T-helper 2 cell treated with Interferon-gamma antibody and Interleukin-4, amounts not matched to agents 5 μg/mL and 100 μg/mL, for 36 hours (primary cell): ENCODE data around the gene PARD6G.

Experiments
- DNase-seq: peaks from one replicate; pipeline ENCODE4 v3.0.0; 2021; ENCODE audit warnings: low spot score
- H3K27ac Mint-ChIP-seq: one replicate; pipeline ENCODE4 v1.8.0; 2021; ENCODE audit warnings: mild to moderate bottlenecking, mixed read lengths
- H3K27me3 Mint-ChIP-seq: one replicate; pipeline ENCODE4 v1.8.0; 2021; ENCODE audit warnings: low read depth, mixed read lengths
- H3K36me3 Mint-ChIP-seq: one replicate; pipeline ENCODE4 v1.8.0; 2021; ENCODE audit warnings: low read depth, mixed read lengths
- H3K4me1 Mint-ChIP-seq: one replicate; pipeline ENCODE4 v1.8.0; 2021; ENCODE audit warnings: low read depth, mixed read lengths
- H3K4me3 Mint-ChIP-seq: one replicate; pipeline ENCODE4 v1.8.0; 2022; ENCODE audit warnings: mild to moderate bottlenecking, moderate library complexity, mixed read lengths
- H3K9me3 Mint-ChIP-seq: one replicate; pipeline ENCODE4 v1.8.0; 2021; ENCODE audit warnings: mixed read lengths

Gene PARD6G

DNA sequence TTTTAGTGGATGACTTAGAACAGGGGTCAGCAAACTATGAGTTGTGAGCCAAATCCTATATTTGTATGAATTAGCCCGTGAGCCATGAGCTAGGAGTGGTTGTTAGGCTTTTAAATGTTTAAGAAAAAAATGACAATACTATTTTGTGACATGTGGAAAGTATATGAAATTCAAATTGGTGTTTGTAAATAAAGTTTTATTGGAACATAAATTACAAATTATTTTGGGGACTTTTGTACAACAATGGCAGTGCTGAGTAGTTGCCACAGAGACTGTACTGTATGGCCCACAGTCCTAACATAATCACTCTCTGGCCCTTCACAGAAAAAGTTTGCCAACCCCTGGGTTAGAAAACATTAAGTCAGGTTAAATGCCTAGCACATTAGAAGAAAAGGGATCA is 112.2 kb downstream of the PARD6G start:
- H3K27ac Mint-ChIP-seq: no peak overlapping the region
- H3K9me3 Mint-ChIP-seq: no peaks in the 10 kb centered on the region
- DNase-seq: no peak
- no peaks in the 10 kb centered on the region for H3K27me3 Mint-ChIP-seq
- peaks cover 25% of the 10 kb centered on the region for H3K4me1 Mint-ChIP-seq
- H3K36me3 Mint-ChIP-seq: peaks cover 41% of the 10 kb centered on the region
- no peak overlapping the region for H3K4me3 Mint-ChIP-seq

DNA sequence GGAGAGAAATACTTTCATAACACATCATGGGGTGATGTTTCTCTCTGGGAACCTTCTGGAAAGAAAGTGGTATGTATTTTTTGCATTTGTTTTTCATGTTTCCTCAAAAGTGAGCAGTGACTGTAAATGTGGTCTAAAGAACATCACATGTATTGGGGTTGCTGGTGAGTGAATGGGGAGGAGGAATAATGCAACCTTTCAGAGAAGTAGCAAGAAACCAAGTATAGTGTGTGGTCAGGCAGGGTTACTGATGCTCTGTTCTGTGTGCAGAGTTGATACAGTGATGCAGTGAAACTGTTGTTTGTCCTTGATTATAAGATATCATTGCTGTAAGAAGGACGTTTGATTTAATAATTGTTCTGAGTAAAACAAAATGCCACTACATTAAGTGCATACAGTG is 114.2 kb downstream of the PARD6G start:
- no peaks in the 10 kb centered on the region for H3K9me3 Mint-ChIP-seq
- peaks cover 30% of the 10 kb centered on the region for H3K4me1 Mint-ChIP-seq
- H3K27me3 Mint-ChIP-seq: no peaks in the 10 kb centered on the region
- DNase-seq: no peak
- no peak overlapping the region for H3K4me3 Mint-ChIP-seq
- peaks cover 42% of the 10 kb centered on the region for H3K36me3 Mint-ChIP-seq
- H3K27ac Mint-ChIP-seq: peak overlapping the region; percentile 75

DNA sequence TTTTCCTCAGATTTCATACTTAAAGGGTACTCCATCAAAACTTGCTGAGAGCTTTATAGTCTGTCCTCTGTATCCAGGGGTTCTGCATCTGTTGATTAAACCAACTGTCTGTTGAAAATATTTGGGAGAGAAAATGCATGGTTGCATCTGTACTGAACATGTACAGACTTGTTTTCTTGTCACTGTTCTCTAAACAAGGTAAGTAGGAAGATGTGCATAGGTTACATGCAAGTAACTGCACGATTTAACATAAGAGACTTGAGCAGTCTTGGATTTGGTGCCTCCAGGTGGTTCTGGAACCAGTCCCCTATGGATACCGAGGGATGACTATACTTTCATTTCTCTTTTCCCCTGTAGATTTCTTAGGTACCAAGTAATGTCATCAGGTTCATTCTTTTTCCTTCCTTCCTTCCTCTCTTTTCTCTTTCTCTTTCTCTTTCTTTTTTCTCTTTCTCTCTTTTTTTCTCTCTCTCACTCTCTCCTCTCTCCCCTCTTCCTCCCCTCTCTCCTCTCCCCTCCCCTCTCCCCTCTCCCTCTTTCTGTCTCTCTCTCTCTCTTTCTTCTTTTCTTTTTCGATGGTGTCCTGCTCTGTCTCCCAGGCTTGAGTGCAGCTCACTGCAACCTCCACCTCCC is 115.0 kb downstream of the PARD6G start:
- no peaks in the 10 kb centered on the region for H3K27me3 Mint-ChIP-seq
- H3K27ac Mint-ChIP-seq: peak overlapping the region; percentile 55
- H3K4me3 Mint-ChIP-seq: no peak overlapping the region
- H3K4me1 Mint-ChIP-seq: peaks cover 32% of the 10 kb centered on the region
- no peak for DNase-seq
- H3K9me3 Mint-ChIP-seq: no peaks in the 10 kb centered on the region
- peaks cover 40% of the 10 kb centered on the region for H3K36me3 Mint-ChIP-seq

DNA sequence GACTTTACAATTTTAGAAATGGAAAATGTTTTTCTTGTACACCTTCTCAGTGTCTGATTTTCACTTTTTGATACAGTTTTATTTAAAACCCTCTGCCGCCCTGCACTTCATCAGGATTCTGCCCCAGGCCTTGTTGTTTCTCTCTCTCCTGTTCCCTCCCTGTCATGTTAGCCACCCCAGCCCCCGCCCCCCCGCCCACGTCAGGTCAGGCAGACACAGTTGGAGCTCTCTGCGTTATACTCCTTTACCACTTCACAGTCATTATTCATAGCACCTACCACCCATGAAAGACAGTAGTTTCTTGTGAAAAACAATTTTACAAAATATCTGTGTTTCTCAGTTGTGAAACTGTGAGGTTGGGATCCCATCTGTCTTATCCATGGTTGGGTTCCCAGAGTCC is 116.8 kb downstream of the PARD6G start:
- Mint-ChIP-seq H3K27ac (peak overlapping the region; percentile 36), H3K9me3 (no peaks in the 10 kb centered on the region), H3K27me3 (no peaks in the 10 kb centered on the region)

DNA sequence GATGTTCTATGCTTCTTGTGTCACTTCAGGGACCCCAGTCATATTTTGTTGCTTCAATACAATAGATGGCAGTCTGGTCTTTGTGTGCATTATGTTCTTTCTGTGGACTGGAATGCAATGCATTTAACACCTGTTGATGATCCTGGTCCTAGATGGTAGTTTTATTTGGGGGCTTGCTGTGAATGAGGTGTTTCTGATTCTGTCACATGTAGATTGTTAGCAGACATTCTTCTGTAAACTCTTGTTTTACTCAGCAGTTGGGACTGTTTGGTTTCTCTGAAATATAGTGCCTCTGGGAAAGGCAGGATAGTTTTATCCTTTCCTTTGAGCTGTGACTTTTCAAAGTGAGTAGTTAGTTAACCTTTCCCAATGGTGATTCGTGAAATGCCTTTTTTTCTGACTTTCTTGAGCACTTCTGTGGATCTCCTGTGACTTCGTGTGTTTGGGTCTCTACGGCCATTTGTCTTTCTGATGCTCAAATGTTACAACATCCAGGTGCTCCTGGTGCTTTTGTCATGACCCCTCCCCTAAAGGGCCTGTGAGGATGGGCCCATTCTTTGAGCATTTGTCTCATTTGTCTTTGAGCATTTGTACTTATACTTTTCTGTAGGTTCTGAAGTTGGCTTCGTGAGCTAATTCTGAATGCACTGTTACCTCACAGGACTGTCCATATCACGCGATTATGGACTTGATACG is 117.5 kb downstream of the PARD6G start:
- Mint-ChIP-seq H3K4me3 (no peak overlapping the region), H3K4me1 (peaks cover 42% of the 10 kb centered on the region), H3K27ac (no peak overlapping the region), H3K9me3 (no peaks in the 10 kb centered on the region), H3K27me3 (no peaks in the 10 kb centered on the region), H3K36me3 (peaks cover 36% of the 10 kb centered on the region)
- DNase-seq: no peak

More for the DNA sequence above, 116.8 kb downstream of the PARD6G start:
- Mint-ChIP-seq H3K4me3 (no peak overlapping the region), H3K36me3 (peaks cover 37% of the 10 kb centered on the region), H3K4me1 (peaks cover 42% of the 10 kb centered on the region)
- DNase-seq: no peak

DNA sequence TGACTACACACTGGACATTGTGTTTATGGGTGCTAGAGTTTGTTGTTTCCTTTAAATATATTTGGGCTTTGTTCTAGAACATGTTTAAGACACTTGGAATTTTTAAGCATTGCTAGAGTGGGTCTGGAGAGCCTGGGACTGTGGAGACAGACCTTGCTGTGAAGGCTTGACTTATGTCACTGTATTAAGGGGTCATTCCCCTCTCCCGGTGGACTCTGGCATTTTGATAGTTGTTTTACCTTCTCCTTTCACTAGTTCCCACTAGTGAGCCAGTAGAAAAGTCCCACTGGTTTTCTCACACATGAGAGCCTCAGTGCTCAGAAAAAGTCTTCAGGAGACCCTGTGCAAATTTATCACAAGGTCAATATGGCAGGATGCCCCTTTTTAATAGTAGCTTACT is 119.7 kb downstream of the PARD6G start:
- Mint-ChIP-seq H3K27ac (no peak overlapping the region), H3K36me3 (peaks cover 41% of the 10 kb centered on the region), H3K4me1 (peaks cover 38% of the 10 kb centered on the region), H3K9me3 (no peaks in the 10 kb centered on the region), H3K4me3 (no peak overlapping the region), H3K27me3 (no peaks in the 10 kb centered on the region)
- DNase-seq: no peak

DNA sequence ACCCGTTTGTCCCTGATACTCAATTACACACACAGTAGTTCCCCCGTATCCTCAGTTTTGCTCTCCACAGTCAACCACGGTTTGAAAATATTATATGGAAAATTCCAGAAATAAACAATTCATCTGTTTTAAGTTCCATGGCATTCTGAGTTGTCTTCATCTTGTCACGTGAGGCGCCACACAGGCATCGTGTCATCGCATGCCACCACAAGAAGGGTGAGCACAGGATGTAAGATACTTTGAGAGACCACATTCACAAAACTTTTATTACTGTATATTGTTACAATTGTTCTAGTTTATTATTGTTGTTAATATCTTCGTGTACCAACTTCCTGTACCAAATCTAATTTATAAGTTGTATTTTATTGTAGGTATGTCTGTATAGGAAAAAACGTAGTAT is 120.5 kb downstream of the PARD6G start:
- peaks cover 46% of the 10 kb centered on the region for H3K36me3 Mint-ChIP-seq
- peaks cover 32% of the 10 kb centered on the region for H3K4me1 Mint-ChIP-seq
- no peak for DNase-seq
- no peaks in the 10 kb centered on the region for H3K9me3 Mint-ChIP-seq
- no peaks in the 10 kb centered on the region for H3K27me3 Mint-ChIP-seq
- no peak overlapping the region for H3K4me3 Mint-ChIP-seq
- H3K27ac Mint-ChIP-seq: no peak overlapping the region

DNA sequence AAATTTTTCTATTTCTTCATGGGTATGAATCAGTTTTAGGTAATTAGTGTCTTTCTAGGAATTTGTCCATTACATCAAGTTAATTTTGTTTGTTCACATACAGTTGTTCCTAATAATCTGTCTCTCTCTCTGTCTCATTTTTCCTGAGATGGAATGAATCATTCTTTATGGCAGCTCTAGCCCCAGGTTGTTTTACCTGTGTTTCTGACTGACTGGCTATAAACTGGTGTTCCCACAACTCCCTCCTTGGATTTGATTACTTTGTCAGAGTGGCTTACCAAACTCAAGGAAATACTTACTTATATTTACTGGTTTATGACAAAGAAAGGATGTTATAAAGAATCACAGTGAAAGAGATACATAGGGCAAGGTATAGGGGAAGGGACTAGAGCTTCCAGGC is 123.2 kb downstream of the PARD6G start:
- H3K36me3 Mint-ChIP-seq: peaks cover 55% of the 10 kb centered on the region
- H3K4me1 Mint-ChIP-seq: peaks cover 17% of the 10 kb centered on the region

DNA sequence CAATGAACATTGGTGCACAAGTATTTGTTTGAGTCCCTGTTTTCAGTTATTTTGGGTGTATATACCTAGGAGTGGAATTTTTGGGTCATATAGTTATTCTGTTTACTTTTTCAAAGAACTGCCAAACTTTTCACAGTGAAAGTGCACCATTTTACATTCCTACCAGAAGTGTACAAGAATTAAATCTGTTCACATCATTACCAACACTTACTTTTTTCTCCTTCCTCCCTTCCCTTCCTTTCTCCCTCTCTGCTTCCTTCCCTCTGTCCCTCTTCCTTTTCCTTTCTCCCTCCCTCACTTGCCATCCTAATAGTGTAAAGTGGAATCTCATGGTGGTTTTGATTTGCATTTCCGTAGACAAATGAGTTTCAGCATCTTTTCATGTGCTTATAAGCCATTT is 126.4 kb downstream of the PARD6G start:
- DNase-seq: no peak
- no peaks in the 10 kb centered on the region for H3K27me3 Mint-ChIP-seq
- no peaks in the 10 kb centered on the region for H3K9me3 Mint-ChIP-seq
- peaks cover 58% of the 10 kb centered on the region for H3K36me3 Mint-ChIP-seq
- no peak overlapping the region for H3K4me3 Mint-ChIP-seq
- peaks cover 8% of the 10 kb centered on the region for H3K4me1 Mint-ChIP-seq
- H3K27ac Mint-ChIP-seq: no peak overlapping the region

More for the DNA sequence above, 123.2 kb downstream of the PARD6G start:
- no peaks in the 10 kb centered on the region for H3K9me3 Mint-ChIP-seq
- no peak for DNase-seq
- no peak overlapping the region for H3K27ac Mint-ChIP-seq
- H3K4me3 Mint-ChIP-seq: no peak overlapping the region
- H3K27me3 Mint-ChIP-seq: no peaks in the 10 kb centered on the region

DNA sequence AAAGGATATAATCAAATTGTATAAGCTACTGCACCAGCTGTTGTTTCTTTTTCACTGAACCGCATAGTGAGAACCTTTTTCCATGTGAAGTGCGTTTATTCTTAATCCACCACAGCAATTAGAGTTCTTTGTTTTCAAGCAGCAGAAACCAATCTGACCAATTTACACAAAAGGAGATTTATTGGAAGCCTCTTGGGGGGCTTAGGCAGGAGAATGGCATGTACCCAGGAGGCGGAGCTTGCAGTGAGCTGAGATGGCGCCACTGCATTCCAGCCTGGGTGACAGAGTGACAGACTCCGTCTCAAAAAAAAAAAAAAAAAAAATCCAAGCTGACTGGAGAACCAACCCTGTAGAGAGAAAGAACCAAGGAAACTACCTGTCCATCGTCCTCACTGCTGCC is 128.2 kb downstream of the PARD6G start:
- Mint-ChIP-seq H3K9me3 (no peaks in the 10 kb centered on the region), H3K4me3 (no peak overlapping the region), H3K4me1 (peaks cover 7% of the 10 kb centered on the region), H3K27ac (no peak overlapping the region), H3K36me3 (peaks cover 51% of the 10 kb centered on the region), H3K27me3 (no peaks in the 10 kb centered on the region)
- no peak for DNase-seq

DNA sequence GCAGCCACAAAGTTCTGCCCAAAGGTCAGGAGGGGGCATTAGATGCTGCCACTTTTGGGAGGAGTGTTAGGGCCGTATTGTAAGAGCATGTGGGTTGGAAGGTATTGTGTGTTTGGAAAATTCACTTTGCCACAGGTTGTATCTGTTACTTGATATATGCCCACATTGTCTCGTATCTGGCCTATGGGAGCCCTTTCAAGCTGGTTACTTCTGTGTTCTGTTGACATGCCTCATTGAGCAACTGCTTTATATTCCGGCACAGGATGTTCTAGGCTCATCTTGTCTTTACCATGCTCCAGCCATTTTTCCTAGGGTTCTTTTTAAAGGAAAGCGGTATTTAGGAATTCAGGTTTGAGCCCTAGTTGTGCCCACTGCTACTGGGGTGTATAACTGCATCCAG is 132.3 kb downstream of the PARD6G start:
- no peaks in the 10 kb centered on the region for H3K9me3 Mint-ChIP-seq
- peaks cover 27% of the 10 kb centered on the region for H3K36me3 Mint-ChIP-seq
- no peak overlapping the region for H3K4me3 Mint-ChIP-seq
- DNase-seq: no peak
- no peak overlapping the region for H3K27ac Mint-ChIP-seq
- no peaks in the 10 kb centered on the region for H3K27me3 Mint-ChIP-seq
- H3K4me1 Mint-ChIP-seq: peaks cover 19% of the 10 kb centered on the region

DNA sequence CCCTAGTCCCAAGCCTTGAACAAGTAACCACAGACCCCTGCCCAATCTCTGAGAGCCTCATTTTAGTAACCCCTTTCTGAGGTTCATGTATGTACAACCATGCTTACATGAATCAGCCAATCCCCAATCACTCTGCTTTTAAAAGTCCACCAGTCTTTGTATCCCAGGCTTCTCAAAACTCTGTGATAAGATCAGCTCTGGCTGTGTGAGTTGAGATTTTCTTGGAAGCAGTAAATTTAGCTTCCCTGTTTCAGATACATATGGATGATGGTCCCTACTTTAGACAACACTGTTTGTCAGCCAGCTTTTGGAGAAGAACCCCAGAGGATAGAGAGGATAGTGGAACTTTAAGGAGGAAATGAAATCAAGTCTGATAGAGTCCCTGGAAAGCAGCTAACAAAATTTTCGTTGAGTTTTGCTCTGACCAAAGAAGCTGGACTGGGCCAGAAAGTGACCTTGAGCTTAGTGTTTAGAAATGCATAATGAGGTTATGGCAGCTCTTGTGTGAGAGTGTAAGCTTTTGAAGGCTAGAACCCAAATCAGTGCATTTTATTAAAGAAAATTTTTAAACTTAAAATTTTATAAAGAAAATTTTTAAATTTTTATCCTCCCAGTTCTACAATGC is 134.6 kb downstream of the PARD6G start:
- no peaks in the 10 kb centered on the region for H3K9me3 Mint-ChIP-seq
- H3K27me3 Mint-ChIP-seq: no peaks in the 10 kb centered on the region
- no peak overlapping the region for H3K4me3 Mint-ChIP-seq
- H3K36me3 Mint-ChIP-seq: peaks cover 14% of the 10 kb centered on the region
- no peak overlapping the region for H3K27ac Mint-ChIP-seq
- no peak for DNase-seq
- H3K4me1 Mint-ChIP-seq: peaks cover 24% of the 10 kb centered on the region

DNA sequence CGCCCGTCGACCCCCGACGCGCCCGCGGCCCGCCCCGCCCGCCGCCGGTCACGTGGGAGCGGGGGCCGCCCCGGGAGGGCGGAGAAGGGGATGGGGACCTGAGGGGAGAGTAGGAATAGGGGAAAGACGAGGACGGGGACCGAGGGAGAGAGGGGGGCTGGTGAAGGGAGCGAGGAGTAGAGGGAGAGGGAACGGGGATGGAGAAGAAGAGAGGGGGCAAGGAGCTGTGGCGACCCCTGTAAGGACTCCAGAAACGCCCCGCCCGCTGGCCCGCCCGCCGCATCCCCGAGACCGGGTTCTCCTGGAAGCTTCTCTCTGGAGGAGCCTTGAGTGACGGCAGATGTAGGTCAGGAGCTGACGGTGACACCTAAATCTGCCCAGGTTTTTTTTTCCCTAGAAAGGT is 137.6 kb downstream of the PARD6G start:
- Mint-ChIP-seq H3K27me3 (no peaks in the 10 kb centered on the region), H3K4me1 (peaks cover 21% of the 10 kb centered on the region), H3K27ac (peak overlapping the region; percentile 85), H3K4me3 (peak overlapping the region; percentile 84), H3K36me3 (peaks cover 7% of the 10 kb centered on the region), H3K9me3 (no peaks in the 10 kb centered on the region)
- peak; percentile 32 for DNase-seq
